NCI-H1694 (cell line): ENCODE measurements around the gene MAML3.

Source experiments
- DNase-seq: peaks from one replicate; lab custom pipeline; 2025; lab: John Stamatoyannopoulos, UW

MAML3 gene

GRCh38 chr4:139900964-139901376 lies 253.0 kb downstream of the MAML3 start:
- DNase-seq, result no peak

- no peak for DNase-seq
Measured at GRCh38 chr4:139899346-139899745, 254.6 kb downstream of the MAML3 start.

GRCh38 chr4:139898293-139898692 lies 255.7 kb downstream of the MAML3 start:
- DNase-seq, result no peak

- no peak for DNase-seq
Measured at GRCh38 chr4:139896091-139896604, 257.8 kb downstream of the MAML3 start.

- no peak for DNase-seq
Measured at GRCh38 chr4:139893801-139894200, 260.2 kb downstream of the MAML3 start.

GRCh38 chr4:139892973-139893736 lies 260.8 kb downstream of the MAML3 start:
- DNase-seq, result no peak

- no peak for DNase-seq
Measured at GRCh38 chr4:139890816-139891215, 263.2 kb downstream of the MAML3 start.

- no peak for DNase-seq
Measured at GRCh38 chr4:139889901-139890300, 264.1 kb downstream of the MAML3 start.

GRCh38 chr4:139889264-139889663 lies 264.7 kb downstream of the MAML3 start:
- no peak for DNase-seq

GRCh38 chr4:139887962-139888735 lies 265.8 kb downstream of the MAML3 start:
- DNase-seq, result no peak

- DNase-seq, result no peak
Measured at GRCh38 chr4:139887376-139887802, 266.6 kb downstream of the MAML3 start.

- no peak for DNase-seq
Measured at GRCh38 chr4:139886798-139887197, 267.2 kb downstream of the MAML3 start.

- no peak for DNase-seq
Measured at GRCh38 chr4:139884438-139884837, 269.5 kb downstream of the MAML3 start.

- no peak for DNase-seq
Measured at GRCh38 chr4:139880841-139881240, 273.1 kb downstream of the MAML3 start.

- DNase-seq, result no peak
Measured at GRCh38 chr4:139878050-139878449, 275.9 kb downstream of the MAML3 start.

GRCh38 chr4:139876337-139876941 lies 277.5 kb downstream of the MAML3 start:
- no peak for DNase-seq

GRCh38 chr4:139875411-139875825 lies 278.6 kb downstream of the MAML3 start:
- peak; percentile 83 for DNase-seq

GRCh38 chr4:139873111-139873860 lies 280.7 kb downstream of the MAML3 start:
- no peak for DNase-seq

- no peak for DNase-seq
Measured at GRCh38 chr4:139872274-139872673, 281.7 kb downstream of the MAML3 start.

- no peak for DNase-seq
Measured at GRCh38 chr4:139869810-139870209, 284.2 kb downstream of the MAML3 start.

GRCh38 chr4:139866276-139866962 lies 287.6 kb downstream of the MAML3 start:
- DNase-seq, result peak; percentile 68
